Stimulated activated memory B cell treated with anti-CD40 and anti-IgM and Interleukin-4, amounts not matched to agents 10 μg/mL and 1 μg/mL and 100 μg/mL, for 72 hours (primary cell): ENCODE results near the gene HNMT.
"Not testable (repeated sequence)": the region's sequence is repeated elsewhere in the genome, so short reads cannot be mapped to it uniquely, and the experiment has no call there.

Source experiments
- ATAC-seq: fragments of 150-1000 bp; cut with Tn5 transposase; 2 replicates; pipeline ENCODE4 v1.10.0; 2021
- H3K27ac Mint-ChIP-seq: one replicate; pipeline ENCODE4 v1.8.0; 2022; ENCODE audit warnings: mild to moderate bottlenecking, mixed read lengths
- H3K27me3 Mint-ChIP-seq: one replicate; pipeline ENCODE4 v1.8.0; 2022; ENCODE audit warnings: mixed read lengths
- H3K36me3 Mint-ChIP-seq: one replicate; pipeline ENCODE4 v1.8.0; 2022; ENCODE audit warnings: mixed read lengths
- H3K4me1 Mint-ChIP-seq: one replicate; pipeline ENCODE4 v1.8.0; 2022; ENCODE audit warnings: mixed read lengths
- H3K4me3 Mint-ChIP-seq: one replicate; pipeline ENCODE4 v1.8.0; 2022; ENCODE audit warnings: mild to moderate bottlenecking, moderate library complexity, mixed read lengths
- H3K9me3 Mint-ChIP-seq: one replicate; pipeline ENCODE4 v1.8.0; 2022; ENCODE audit warnings: mixed read lengths

The HNMT gene

GRCh38 chr2:137980459-137980858 lies 16.2 kb downstream of the HNMT start:
- Mint-ChIP-seq H3K9me3 (no peaks in the 10 kb centered on the region), H3K4me1 (no peaks in the 10 kb centered on the region), H3K36me3 (no peaks in the 10 kb centered on the region), H3K27me3 (peaks cover 5% of the 10 kb centered on the region), H3K27ac (no peak overlapping the region), H3K4me3 (no peak overlapping the region)
- ATAC-seq: no peak

DNA sequence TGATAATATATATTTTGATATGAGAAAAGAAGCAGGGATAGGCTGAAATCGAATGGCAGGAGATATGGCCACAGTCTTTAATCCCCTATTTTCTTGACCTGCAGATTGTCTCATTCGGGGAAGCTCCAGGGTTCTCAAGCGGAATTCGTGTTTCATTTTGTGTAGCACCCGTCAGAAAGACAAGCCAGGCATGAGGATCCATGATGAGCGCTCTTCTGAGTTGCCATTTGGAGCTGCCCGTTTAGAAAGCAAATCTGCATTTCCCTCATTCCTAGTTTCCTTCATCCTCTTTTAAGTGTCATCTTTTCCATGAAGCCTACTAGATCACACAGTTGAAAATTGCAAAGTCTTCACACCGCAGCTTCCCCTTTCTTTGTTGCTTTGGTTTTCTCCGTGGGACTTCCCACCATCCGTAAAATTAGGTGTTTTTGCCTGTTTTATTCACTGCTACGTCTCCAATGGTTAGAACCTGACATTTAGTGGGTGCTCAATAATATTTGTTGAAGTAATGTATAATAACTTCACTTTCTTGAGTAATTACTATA lies 16.9 kb downstream of the HNMT start:
- no peaks in the 10 kb centered on the region for H3K36me3 Mint-ChIP-seq

GRCh38 chr2:137983581-137983980 lies 19.3 kb downstream of the HNMT start:
- Mint-ChIP-seq H3K27ac (no peak overlapping the region), H3K9me3 (no peaks in the 10 kb centered on the region), H3K27me3 (no peaks in the 10 kb centered on the region), H3K4me1 (no peaks in the 10 kb centered on the region), H3K36me3 (no peaks in the 10 kb centered on the region), H3K4me3 (no peak overlapping the region)
- ATAC-seq: no peak

More for the DNA sequence above, 16.9 kb downstream of the HNMT start:
- Mint-ChIP-seq H3K9me3 (no peaks in the 10 kb centered on the region), H3K27me3 (no peaks in the 10 kb centered on the region), H3K27ac (no peak overlapping the region), H3K4me1 (no peaks in the 10 kb centered on the region), H3K4me3 (no peak overlapping the region)
- no peak for ATAC-seq

DNA sequence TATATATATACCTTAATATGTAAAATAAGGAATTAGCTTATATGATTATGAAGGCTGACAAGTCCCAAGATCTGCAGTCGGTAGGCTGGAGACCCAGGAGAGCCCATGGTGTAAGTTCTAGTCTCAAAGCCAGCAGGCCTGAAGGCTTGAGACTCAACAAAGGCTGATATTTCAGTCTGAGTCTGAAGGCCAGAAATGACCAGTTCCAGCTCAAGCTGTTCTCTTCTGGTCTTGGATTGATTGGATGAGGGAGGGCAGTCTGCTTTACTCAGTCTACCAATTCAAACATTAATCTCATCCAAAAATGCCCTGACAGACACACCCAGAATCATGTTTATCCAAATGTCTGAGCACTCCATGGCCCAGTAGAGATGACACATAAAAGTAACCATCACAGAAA lies 22.0 kb downstream of the HNMT start:
- Mint-ChIP-seq H3K27me3 (no peaks in the 10 kb centered on the region), H3K27ac (no peak overlapping the region), H3K9me3 (no peaks in the 10 kb centered on the region), H3K36me3 (no peaks in the 10 kb centered on the region), H3K4me1 (no peaks in the 10 kb centered on the region), H3K4me3 (no peak overlapping the region)
- ATAC-seq: no peak

GRCh38 chr2:137987011-137987410 lies 22.7 kb downstream of the HNMT start:
- H3K4me3 Mint-ChIP-seq: no peak overlapping the region
- ATAC-seq: no peak
- no peaks in the 10 kb centered on the region for H3K27me3 Mint-ChIP-seq
- no peaks in the 10 kb centered on the region for H3K36me3 Mint-ChIP-seq
- H3K9me3 Mint-ChIP-seq: no peaks in the 10 kb centered on the region
- no peaks in the 10 kb centered on the region for H3K4me1 Mint-ChIP-seq
- no peak overlapping the region for H3K27ac Mint-ChIP-seq

- no peak overlapping the region for H3K27ac Mint-ChIP-seq
- no peak overlapping the region for H3K4me3 Mint-ChIP-seq
- no peaks in the 10 kb centered on the region for H3K4me1 Mint-ChIP-seq
- peaks cover 7% of the 10 kb centered on the region for H3K27me3 Mint-ChIP-seq
- ATAC-seq: no peak
- peaks cover 7% of the 10 kb centered on the region for H3K9me3 Mint-ChIP-seq
- no peaks in the 10 kb centered on the region for H3K36me3 Mint-ChIP-seq
Observed at GRCh38 chr2:137991078-137991477, 26.8 kb downstream of the HNMT start.

- ATAC-seq: no peak
Observed at GRCh38 chr2:137992039-137992646, 27.9 kb downstream of the HNMT start.

DNA sequence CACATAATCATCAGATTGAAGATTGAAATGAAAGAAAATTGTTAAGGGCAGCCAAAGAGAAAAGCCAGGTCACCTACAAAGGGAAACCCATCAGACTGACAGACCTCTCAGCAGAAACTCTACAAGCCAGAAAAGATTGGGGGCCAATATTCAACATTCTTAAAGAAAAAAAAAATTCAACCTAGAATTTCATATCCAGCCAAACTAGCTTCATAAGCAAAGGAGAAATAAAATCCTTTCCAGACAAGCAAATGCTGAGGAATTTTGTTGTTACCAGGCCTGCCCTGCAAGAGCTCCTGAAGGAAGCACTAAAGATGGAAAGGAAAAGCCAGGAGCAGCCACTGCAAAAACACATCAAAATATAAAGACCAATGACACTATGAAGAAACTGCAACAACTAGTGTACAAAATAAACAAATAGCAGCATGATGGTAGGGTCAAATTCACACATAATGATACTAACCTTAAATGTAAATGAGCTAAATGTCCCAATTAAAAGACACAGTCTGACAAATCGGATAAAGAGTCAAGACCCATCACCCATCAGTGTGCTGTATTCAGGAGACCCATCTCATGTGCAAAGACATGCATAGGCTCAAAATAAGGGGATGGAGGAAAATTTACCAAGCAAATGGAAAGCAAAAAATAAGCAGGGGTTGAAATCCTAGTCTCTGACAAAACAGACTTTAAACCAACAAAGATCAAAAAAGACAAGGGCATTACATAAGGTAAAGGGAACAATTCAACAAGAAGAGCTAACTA lies 29.6 kb downstream of the HNMT start:
- H3K27ac Mint-ChIP-seq, H3K9me3 Mint-ChIP-seq: not testable (repeated sequence)

More at GRCh38 chr2:137992039-137992646, 27.9 kb downstream of the HNMT start:
- Mint-ChIP-seq H3K9me3 (peaks cover 7% of the 10 kb centered on the region), H3K27me3 (peaks cover 7% of the 10 kb centered on the region), H3K4me3 (no peak overlapping the region), H3K4me1 (no peaks in the 10 kb centered on the region), H3K27ac (no peak overlapping the region), H3K36me3 (no peaks in the 10 kb centered on the region)

DNA sequence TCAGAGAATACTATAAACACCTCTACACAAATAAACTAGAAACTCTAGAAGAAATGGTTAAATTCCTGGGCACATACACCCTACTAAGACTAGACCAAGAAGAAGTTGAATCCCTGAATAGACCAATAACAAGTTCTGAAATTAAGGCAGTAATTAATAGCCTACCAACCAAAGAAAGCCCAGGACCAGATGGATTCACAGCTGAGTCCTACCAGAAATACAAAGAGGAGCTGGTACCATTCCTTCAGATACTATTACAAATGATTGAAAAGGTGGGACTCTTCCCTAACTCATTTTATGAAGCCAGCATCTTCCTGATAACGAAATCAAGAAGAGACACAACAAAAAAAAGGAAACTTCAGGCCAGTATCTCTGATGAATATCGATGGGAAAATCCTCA lies 31.1 kb downstream of the HNMT start:
- H3K27ac Mint-ChIP-seq, H3K4me1 Mint-ChIP-seq, H3K9me3 Mint-ChIP-seq, H3K36me3 Mint-ChIP-seq, H3K27me3 Mint-ChIP-seq, ATAC-seq, H3K4me3 Mint-ChIP-seq: not testable (repeated sequence)

More for the DNA sequence above, 29.6 kb downstream of the HNMT start:
- not testable (repeated sequence) for H3K27me3 Mint-ChIP-seq, H3K4me3 Mint-ChIP-seq, H3K4me1 Mint-ChIP-seq, H3K36me3 Mint-ChIP-seq, ATAC-seq

GRCh38 chr2:137996158-137996557 lies 31.9 kb downstream of the HNMT start:
- not testable (repeated sequence) for H3K4me3 Mint-ChIP-seq

DNA sequence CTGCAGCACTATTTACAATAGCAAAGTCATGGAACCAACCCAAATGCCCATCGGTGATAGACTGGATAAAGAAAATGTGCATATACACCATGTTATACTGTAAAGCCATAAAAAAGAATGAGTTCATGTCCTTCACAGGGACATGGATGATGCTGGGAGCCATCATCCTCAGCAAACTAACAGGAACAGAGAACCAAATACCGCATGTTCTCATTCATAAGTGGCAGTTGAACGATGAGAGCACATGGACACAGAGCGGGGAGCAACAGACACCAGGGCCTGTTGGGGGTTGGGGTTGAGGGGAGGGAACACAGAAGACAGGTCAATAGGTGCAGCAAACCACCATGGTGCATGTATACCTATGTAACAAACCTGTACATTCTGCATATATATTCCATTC lies 33.5 kb downstream of the HNMT start:
- no peaks in the 10 kb centered on the region for H3K36me3 Mint-ChIP-seq
- peaks cover 5% of the 10 kb centered on the region for H3K27me3 Mint-ChIP-seq
- no peak for ATAC-seq
- H3K4me1 Mint-ChIP-seq: no peaks in the 10 kb centered on the region
- no peak overlapping the region for H3K27ac Mint-ChIP-seq
- H3K9me3 Mint-ChIP-seq: peaks cover 7% of the 10 kb centered on the region
- H3K4me3 Mint-ChIP-seq: no peak overlapping the region

More at GRCh38 chr2:137996158-137996557, 31.9 kb downstream of the HNMT start:
- not testable (repeated sequence) for H3K27me3 Mint-ChIP-seq, H3K36me3 Mint-ChIP-seq, ATAC-seq, H3K9me3 Mint-ChIP-seq, H3K4me1 Mint-ChIP-seq, H3K27ac Mint-ChIP-seq

GRCh38 chr2:137998503-137998902 lies 34.2 kb downstream of the HNMT start:
- ATAC-seq: no peak
- Mint-ChIP-seq H3K36me3 (no peaks in the 10 kb centered on the region), H3K4me3 (no peak overlapping the region), H3K27ac (no peak overlapping the region), H3K9me3 (peaks cover under 1% of the 10 kb centered on the region), H3K27me3 (no peaks in the 10 kb centered on the region), H3K4me1 (no peaks in the 10 kb centered on the region)

DNA sequence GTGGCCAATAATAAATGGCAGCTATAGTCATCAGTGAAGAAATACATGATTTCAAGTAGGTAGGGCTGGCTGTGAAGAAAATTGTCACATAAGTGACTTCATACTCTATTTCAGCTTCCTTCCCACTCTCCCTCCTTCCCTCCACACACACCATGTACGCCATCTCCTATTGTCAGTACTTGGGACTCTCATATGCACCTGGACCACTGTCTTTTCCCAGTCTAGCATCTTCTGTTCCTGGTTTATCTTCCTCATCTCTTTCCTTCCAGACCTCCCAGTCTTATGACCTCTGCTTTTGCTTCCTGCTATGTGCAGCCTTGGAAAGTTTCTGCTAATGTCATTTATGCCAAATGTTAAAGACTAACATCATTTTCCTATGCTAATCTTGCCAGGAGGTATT lies 35.0 kb downstream of the HNMT start:
- Mint-ChIP-seq H3K9me3 (no peaks in the 10 kb centered on the region), H3K4me1 (no peaks in the 10 kb centered on the region), H3K27me3 (no peaks in the 10 kb centered on the region), H3K4me3 (no peak overlapping the region), H3K27ac (no peak overlapping the region), H3K36me3 (no peaks in the 10 kb centered on the region)
- no peak for ATAC-seq

DNA sequence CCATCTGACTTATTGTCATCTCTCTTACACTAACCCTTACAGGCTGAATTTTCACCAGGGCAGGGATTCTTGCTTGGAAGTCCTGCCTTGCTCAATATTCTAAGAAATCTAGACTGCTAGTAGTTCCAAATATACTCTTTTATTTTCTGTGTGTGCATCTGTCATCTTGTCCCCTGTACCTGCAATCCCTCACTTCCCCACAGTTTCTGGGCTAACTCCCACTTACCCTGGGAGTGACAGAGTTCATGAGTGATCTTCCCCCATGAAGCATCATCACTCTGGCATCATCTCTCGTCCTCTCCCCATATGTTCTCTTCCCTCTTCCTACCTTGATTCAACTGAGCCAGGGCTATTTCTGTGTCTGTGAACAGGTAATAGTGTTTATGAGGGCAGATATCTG lies 35.7 kb downstream of the HNMT start:
- Mint-ChIP-seq H3K27ac (no peak overlapping the region), H3K36me3 (no peaks in the 10 kb centered on the region), H3K4me1 (no peaks in the 10 kb centered on the region), H3K4me3 (no peak overlapping the region), H3K27me3 (no peaks in the 10 kb centered on the region), H3K9me3 (no peaks in the 10 kb centered on the region)
- ATAC-seq: no peak

DNA sequence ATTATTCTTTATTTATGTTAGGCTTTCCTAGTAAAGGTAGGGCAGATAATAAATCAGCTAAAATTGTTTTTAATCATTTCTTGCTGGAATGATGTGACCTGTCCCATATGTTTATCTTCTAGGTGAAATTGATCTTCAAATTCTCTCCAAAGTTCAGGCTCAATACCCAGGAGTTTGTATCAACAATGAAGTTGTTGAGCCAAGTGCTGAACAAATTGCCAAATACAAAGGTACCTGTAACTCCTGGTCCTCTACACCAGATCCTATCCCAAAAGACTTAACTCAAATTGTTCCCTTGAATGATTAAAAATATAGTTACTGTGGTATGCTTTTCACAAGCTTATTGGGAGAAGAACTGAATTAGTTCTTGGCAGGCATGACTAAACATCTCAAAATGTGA lies 36.5 kb downstream of the HNMT start:
- Mint-ChIP-seq H3K27me3 (no peaks in the 10 kb centered on the region), H3K9me3 (no peaks in the 10 kb centered on the region), H3K4me1 (no peaks in the 10 kb centered on the region), H3K4me3 (no peak overlapping the region), H3K27ac (no peak overlapping the region), H3K36me3 (no peaks in the 10 kb centered on the region)
- ATAC-seq: no peak

- Mint-ChIP-seq H3K36me3 (no peaks in the 10 kb centered on the region), H3K4me3 (no peak overlapping the region), H3K4me1 (no peaks in the 10 kb centered on the region), H3K27ac (no peak overlapping the region), H3K27me3 (no peaks in the 10 kb centered on the region), H3K9me3 (peaks cover 6% of the 10 kb centered on the region)
- ATAC-seq: no peak
Observed at GRCh38 chr2:138003411-138003810, 39.1 kb downstream of the HNMT start.
